Measurements from ENCODE around the gene ATG4A.

Gene ATG4A

GRCh38 chrX:108117988-108118387, 26.4 kb downstream of the ATG4A start:
- Histone ChIP-seq H3K36me3 (ENCODE audit: insufficient read depth, insufficient read length, low read length) (no peaks in the 10 kb centered on the region), H3K9me3 (ENCODE audit: insufficient read depth, low read length) (no peaks in the 10 kb centered on the region), H3K4me3 (ENCODE audit: insufficient read length, low read depth) (no peak overlapping the region), H3K4me1 (ENCODE audit: insufficient read depth, insufficient read length) (no peaks in the 10 kb centered on the region), H3K27me3 (ENCODE audit: insufficient read depth, insufficient read length) (no peaks in the 10 kb centered on the region), H3K9ac (ENCODE audit: insufficient read length, low read depth) (no peak overlapping the region)
- TF ChIP-seq SUZ12 (IDR thresholded peaks at IDR 0.05; ENCODE audit: extremely low read depth, insufficient read depth, insufficient read length) (no peak), YY1 (IDR thresholded peaks at IDR 0.05; ENCODE audit: insufficient read depth, insufficient read length) (no peak), ZNF274 (IDR thresholded peaks at IDR 0.05; ENCODE audit: low read depth, low read length) (no peak)
- no peak for DNase-seq (ENCODE audit: low read depth, low spot score)

DNA sequence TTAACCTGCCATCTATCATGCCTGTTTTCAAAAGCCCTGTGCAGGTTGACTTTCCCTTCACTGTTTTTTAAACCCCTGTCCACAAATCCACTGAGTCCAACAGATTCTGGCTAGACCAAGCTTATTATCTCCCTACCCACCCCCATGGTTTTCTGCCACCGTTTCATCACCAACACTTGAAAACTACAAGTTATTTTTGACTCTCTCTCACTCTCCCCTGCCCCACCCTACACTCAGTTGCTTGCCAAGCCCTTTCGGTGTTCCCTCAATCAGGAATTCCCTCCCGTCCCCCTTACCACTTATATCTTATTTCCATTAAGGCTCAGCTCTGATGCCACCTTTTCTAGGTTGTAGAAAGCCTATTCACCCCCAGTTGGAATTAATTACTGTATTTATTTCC, 29.7 kb downstream of the ATG4A start:
- Histone ChIP-seq H3K9ac (ENCODE audit: insufficient read length, low read depth) (no peak overlapping the region), H3K4me3 (ENCODE audit: insufficient read length, low read depth) (no peak overlapping the region), H3K36me3 (ENCODE audit: insufficient read depth, insufficient read length, low read length) (no peaks in the 10 kb centered on the region), H3K9me3 (ENCODE audit: insufficient read depth, low read length) (no peaks in the 10 kb centered on the region), H3K4me1 (ENCODE audit: insufficient read depth, insufficient read length) (no peaks in the 10 kb centered on the region), H3K27me3 (ENCODE audit: insufficient read depth, insufficient read length) (no peaks in the 10 kb centered on the region)
- no peak for TF ChIP-seq ZNF274 (IDR thresholded peaks at IDR 0.05; ENCODE audit: low read depth, low read length)
- no peak for TF ChIP-seq SUZ12 (IDR thresholded peaks at IDR 0.05; ENCODE audit: extremely low read depth, insufficient read depth, insufficient read length)
- no peak for TF ChIP-seq YY1 (IDR thresholded peaks at IDR 0.05; ENCODE audit: insufficient read depth, insufficient read length)
- DNase-seq (ENCODE audit: low read depth, low spot score) = no peak

GRCh38 chrX:108122748-108123147, 31.2 kb downstream of the ATG4A start:
- Histone ChIP-seq H3K36me3 (ENCODE audit: insufficient read depth, insufficient read length, low read length) (no peaks in the 10 kb centered on the region), H3K4me3 (ENCODE audit: insufficient read length, low read depth) (no peak overlapping the region), H3K9ac (ENCODE audit: insufficient read length, low read depth) (no peak overlapping the region), H3K4me1 (ENCODE audit: insufficient read depth, insufficient read length) (no peaks in the 10 kb centered on the region), H3K27me3 (ENCODE audit: insufficient read depth, insufficient read length) (no peaks in the 10 kb centered on the region), H3K9me3 (ENCODE audit: insufficient read depth, low read length) (no peaks in the 10 kb centered on the region)
- TF ChIP-seq SUZ12 (IDR thresholded peaks at IDR 0.05; ENCODE audit: extremely low read depth, insufficient read depth, insufficient read length) = no peak
- TF ChIP-seq YY1 (IDR thresholded peaks at IDR 0.05; ENCODE audit: insufficient read depth, insufficient read length) = no peak
- no peak for TF ChIP-seq ZNF274 (IDR thresholded peaks at IDR 0.05; ENCODE audit: low read depth, low read length)
- DNase-seq (ENCODE audit: low read depth, low spot score) = no peak

DNA sequence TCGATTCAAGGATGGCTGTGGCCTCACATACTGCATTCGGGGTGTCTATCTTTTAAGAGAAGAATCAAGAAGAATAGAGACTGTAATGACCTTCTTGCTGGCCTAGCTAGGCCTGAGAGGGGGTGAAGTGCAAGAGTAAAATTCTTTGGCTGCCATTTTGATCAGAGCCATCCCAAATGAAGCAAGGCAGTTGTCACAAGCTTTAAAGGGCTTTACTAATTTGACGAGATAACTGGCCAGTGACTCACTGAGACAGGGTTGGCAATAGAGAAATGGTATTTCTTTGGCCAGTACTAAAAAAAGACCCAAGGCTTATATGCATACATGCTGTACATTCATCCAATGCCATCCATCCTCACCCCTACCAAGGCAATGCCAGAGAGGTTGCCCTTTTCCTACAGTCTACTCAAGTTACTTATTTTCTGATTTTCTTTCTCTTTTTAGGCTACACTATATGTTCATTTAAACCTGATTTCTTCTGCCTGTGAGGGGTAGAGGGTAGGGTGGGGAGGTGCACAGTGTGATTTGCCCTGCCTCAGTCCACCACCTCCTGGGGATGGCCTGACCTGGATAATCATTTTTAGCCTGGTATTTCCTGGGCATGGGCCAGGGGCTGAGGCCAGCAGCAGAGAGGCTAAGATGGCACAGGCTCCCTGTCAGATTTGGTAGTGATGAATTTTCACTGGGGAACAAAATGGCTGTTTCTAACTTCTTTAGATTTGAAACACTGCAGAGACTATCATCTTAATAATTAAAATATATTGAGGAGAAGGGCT, 32.2 kb downstream of the ATG4A start:
- Histone ChIP-seq H3K27me3 (ENCODE audit: insufficient read depth, insufficient read length) (no peaks in the 10 kb centered on the region), H3K4me1 (ENCODE audit: insufficient read depth, insufficient read length) (no peaks in the 10 kb centered on the region), H3K4me3 (ENCODE audit: insufficient read length, low read depth) (no peak overlapping the region), H3K9ac (ENCODE audit: insufficient read length, low read depth) (no peak overlapping the region), H3K9me3 (ENCODE audit: insufficient read depth, low read length) (no peaks in the 10 kb centered on the region), H3K36me3 (ENCODE audit: insufficient read depth, insufficient read length, low read length) (peaks cover 2% of the 10 kb centered on the region)
- TF ChIP-seq SUZ12 (IDR thresholded peaks at IDR 0.05; ENCODE audit: extremely low read depth, insufficient read depth, insufficient read length) (no peak), ZNF274 (IDR thresholded peaks at IDR 0.05; ENCODE audit: low read depth, low read length) (no peak), YY1 (IDR thresholded peaks at IDR 0.05; ENCODE audit: insufficient read depth, insufficient read length) (no peak)
- no peak for DNase-seq (ENCODE audit: low read depth, low spot score)

GRCh38 chrX:108126661-108127060, 35.1 kb downstream of the ATG4A start:
- TF ChIP-seq YY1 (IDR thresholded peaks at IDR 0.05; ENCODE audit: insufficient read depth, insufficient read length) (no peak), ZNF274 (IDR thresholded peaks at IDR 0.05; ENCODE audit: low read depth, low read length) (no peak), SUZ12 (IDR thresholded peaks at IDR 0.05; ENCODE audit: extremely low read depth, insufficient read depth, insufficient read length) (no peak)
- Histone ChIP-seq H3K4me3 (ENCODE audit: insufficient read length, low read depth) (no peak overlapping the region), H3K4me1 (ENCODE audit: insufficient read depth, insufficient read length) (no peaks in the 10 kb centered on the region), H3K9ac (ENCODE audit: insufficient read length, low read depth) (no peak overlapping the region), H3K27me3 (ENCODE audit: insufficient read depth, insufficient read length) (no peaks in the 10 kb centered on the region), H3K9me3 (ENCODE audit: insufficient read depth, low read length) (no peaks in the 10 kb centered on the region), H3K36me3 (ENCODE audit: insufficient read depth, insufficient read length, low read length) (peaks cover 3% of the 10 kb centered on the region)
- DNase-seq (ENCODE audit: low read depth, low spot score) = no peak

GRCh38 chrX:108127152-108127551, 35.6 kb downstream of the ATG4A start:
- Histone ChIP-seq H3K4me1 (ENCODE audit: insufficient read depth, insufficient read length) (no peaks in the 10 kb centered on the region), H3K9me3 (ENCODE audit: insufficient read depth, low read length) (no peaks in the 10 kb centered on the region), H3K36me3 (ENCODE audit: insufficient read depth, insufficient read length, low read length) (peaks cover 4% of the 10 kb centered on the region), H3K9ac (ENCODE audit: insufficient read length, low read depth) (no peak overlapping the region), H3K4me3 (ENCODE audit: insufficient read length, low read depth) (no peak overlapping the region), H3K27me3 (ENCODE audit: insufficient read depth, insufficient read length) (no peaks in the 10 kb centered on the region)
- DNase-seq (ENCODE audit: low read depth, low spot score) = no peak
- TF ChIP-seq ZNF274 (IDR thresholded peaks at IDR 0.05; ENCODE audit: low read depth, low read length) = no peak
- TF ChIP-seq SUZ12 (IDR thresholded peaks at IDR 0.05; ENCODE audit: extremely low read depth, insufficient read depth, insufficient read length) = no peak
- TF ChIP-seq YY1 (IDR thresholded peaks at IDR 0.05; ENCODE audit: insufficient read depth, insufficient read length) = no peak

DNA sequence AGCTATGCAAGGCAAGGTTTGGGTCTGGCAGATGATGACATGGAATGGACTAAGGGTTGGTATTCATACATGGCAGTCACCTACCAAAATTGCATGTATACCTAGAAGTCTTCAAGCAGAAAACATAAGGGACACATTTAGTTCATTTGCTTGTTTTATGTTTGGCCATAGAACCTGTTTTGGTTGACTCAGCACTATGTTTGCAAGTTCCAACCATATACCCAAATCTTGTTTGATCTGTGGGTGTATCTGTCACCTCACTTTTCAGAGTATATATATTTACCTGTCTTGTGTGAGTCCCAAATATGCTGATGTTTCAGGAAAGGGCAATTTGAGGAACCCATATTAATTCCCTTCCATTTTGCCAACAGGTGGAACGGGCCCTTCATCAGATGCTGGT, 39.3 kb downstream of the ATG4A start:
- Histone ChIP-seq H3K36me3 (ENCODE audit: insufficient read depth, insufficient read length, low read length) (peaks cover 5% of the 10 kb centered on the region), H3K9ac (ENCODE audit: insufficient read length, low read depth) (no peak overlapping the region), H3K27me3 (ENCODE audit: insufficient read depth, insufficient read length) (no peaks in the 10 kb centered on the region), H3K9me3 (ENCODE audit: insufficient read depth, low read length) (no peaks in the 10 kb centered on the region), H3K4me3 (ENCODE audit: insufficient read length, low read depth) (no peak overlapping the region), H3K4me1 (ENCODE audit: insufficient read depth, insufficient read length) (no peaks in the 10 kb centered on the region)
- DNase-seq (ENCODE audit: low read depth, low spot score) = no peak
- TF ChIP-seq YY1 (IDR thresholded peaks at IDR 0.05; ENCODE audit: insufficient read depth, insufficient read length) (no peak), SUZ12 (IDR thresholded peaks at IDR 0.05; ENCODE audit: extremely low read depth, insufficient read depth, insufficient read length) (no peak), ZNF274 (IDR thresholded peaks at IDR 0.05; ENCODE audit: low read depth, low read length) (no peak)

Measured in NT2/D1 (cell line).